HG02642 (cell line): Measurements from ENCODE around the gene AFF1.
A peak's percentile ranks its signal among the peaks of the same experiment; 100 is the strongest.
"Not testable (repeated sequence)": the region's sequence is repeated elsewhere in the genome, so short reads cannot be mapped to it uniquely, and the experiment has no call there.

ENCODE experiments used
- ATAC-seq: cut with Tn5 transposase; IDR thresholded peaks from one replicate; pipeline ENCODE4 v1.9.1; 2021; ENCODE audit warnings: mild to moderate bottlenecking; ENCODE audit not compliant: unreplicated experiment, poor library complexity

AFF1 gene

DNA sequence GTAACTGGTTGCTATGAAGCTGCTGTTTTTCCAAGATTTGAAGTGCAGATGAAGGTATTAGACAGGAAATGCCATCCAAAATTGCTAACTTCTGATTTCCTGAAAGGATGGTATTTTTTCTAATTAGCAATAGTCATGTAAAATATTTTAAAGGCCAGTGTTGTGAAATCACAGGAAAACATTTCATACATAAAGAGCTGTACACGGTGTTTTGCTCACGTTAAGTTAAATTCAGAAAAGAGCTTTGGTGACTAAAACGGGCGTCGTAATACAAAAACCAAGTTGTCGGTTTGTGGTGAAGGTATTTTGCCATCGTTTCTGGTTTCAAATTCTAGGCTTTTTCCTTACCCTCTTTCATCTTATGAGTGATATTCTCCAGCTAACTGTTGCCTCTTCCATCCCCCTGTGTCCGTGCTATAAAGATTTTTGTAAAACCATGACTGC is 39.8 kb downstream of the AFF1 start:
- ATAC-seq: no peak

DNA sequence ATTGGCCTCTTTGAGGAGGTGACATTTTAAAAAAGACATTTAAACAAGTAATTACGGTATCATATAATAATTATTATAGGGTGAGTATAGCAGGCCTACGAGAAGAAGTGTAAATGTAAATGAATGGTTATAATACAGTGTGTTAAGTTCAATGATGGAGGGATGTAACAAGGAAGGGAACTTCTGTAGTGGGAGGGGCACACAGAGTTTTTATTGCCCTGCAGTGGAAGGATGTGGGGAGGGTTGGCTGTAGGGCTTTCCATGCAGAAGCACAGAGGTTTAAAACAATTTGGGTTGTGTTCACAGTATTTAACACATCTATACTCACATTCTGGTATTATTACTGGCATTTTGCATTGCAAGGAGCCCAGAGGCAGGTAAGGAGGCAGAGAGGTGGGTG is 41.1 kb downstream of the AFF1 start:
- no peak for ATAC-seq

GRCh38 chr4:86976801-86977485 is 42.1 kb downstream of the AFF1 start:
- ATAC-seq: no peak

GRCh38 chr4:86977621-86978184 is 42.9 kb downstream of the AFF1 start:
- ATAC-seq: peak; percentile 80

GRCh38 chr4:86978709-86979108 is 43.9 kb downstream of the AFF1 start:
- ATAC-seq: no peak

DNA sequence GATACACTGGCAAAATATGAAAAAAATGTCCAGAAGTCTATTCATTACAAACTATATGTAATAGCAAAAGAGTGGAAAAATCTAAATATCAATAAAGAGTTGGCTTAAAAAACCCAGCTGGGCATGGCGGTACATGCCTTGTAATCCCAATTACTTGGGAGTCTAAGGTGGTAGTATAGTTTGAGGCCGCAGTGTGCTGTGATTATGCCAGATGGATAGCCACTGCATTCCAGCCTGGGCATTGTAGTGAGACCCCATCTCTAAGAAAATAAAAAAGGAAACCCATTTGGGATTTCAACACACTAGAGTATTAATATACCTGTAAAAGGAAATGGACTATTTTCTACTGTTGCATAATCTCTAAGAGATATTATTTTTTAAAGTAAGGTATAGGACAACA is 45.4 kb downstream of the AFF1 start:
- ATAC-seq: no peak

DNA sequence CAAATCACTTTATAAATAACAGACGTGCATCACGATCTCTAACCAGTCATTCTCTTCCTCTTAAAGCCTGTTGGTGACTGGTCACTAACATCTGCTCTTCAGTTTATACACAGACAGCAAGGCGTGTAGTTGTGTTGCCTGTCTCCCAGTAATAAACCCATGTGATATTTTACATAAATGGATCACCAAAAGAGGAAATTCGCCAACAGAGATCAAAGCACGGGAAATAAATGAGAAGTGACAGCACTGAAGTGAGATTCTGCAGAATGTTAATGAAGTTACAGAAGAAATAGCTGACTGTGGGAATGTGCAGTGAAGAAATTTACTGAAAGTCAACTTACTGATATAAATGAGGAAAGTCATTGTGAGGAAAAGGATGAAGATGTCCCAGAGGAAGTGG is 47.0 kb downstream of the AFF1 start:
- ATAC-seq: no peak

GRCh38 chr4:86985852-86986251 is 51.0 kb downstream of the AFF1 start:
- ATAC-seq: not testable (repeated sequence)

- ATAC-seq: not testable (repeated sequence)
Observed at GRCh38 chr4:86989658-86990057, 54.8 kb downstream of the AFF1 start.

DNA sequence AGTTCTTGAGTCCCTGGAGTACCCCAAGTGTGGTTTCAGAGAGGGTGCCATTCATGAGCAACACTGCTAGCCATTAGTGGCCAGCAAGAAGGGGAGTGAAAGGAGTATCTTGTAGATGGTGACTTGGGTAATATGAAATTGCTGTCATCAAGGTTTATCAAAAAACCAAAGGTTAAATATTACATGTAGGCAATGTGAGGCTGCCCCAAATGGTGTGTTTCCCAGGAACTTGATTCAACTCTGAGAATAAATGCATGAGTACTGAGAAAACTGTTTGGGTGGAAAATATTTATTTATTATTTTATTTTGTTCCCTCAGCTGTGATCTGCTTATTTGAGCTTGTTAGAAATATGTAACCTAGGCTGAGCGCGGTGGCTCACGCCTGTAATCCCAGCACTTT is 55.7 kb downstream of the AFF1 start:
- no peak for ATAC-seq

DNA sequence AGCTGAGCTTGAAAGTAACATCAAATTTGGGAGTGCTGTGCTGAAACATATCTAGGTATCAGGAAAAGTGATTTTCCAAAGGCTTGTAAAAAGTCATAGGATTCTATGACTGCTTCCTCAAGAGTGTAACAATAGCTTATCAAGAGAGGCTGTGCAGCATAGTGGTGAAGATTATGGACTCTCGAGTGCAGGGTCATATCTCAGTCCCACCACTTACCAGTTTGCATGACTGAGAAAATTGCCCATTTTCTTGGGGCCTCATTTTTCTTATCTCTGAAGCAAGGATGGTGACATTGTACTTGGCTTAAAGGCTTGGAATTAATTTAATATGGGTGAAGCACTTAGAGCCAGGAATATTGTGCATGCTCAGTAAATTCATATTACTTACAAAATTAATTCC is 57.2 kb downstream of the AFF1 start:
- ATAC-seq: no peak

- ATAC-seq: no peak
Observed at GRCh38 chr4:86993909-86994681, 59.3 kb downstream of the AFF1 start.

GRCh38 chr4:86994686-86995085 is 59.9 kb downstream of the AFF1 start:
- no peak for ATAC-seq

- ATAC-seq: not testable (repeated sequence)
Observed at GRCh38 chr4:86996510-86996909, 61.7 kb downstream of the AFF1 start.

GRCh38 chr4:86999136-86999643 is 64.4 kb downstream of the AFF1 start:
- no peak for ATAC-seq

GRCh38 chr4:87002682-87003043 is 67.9 kb downstream of the AFF1 start:
- ATAC-seq: no peak

DNA sequence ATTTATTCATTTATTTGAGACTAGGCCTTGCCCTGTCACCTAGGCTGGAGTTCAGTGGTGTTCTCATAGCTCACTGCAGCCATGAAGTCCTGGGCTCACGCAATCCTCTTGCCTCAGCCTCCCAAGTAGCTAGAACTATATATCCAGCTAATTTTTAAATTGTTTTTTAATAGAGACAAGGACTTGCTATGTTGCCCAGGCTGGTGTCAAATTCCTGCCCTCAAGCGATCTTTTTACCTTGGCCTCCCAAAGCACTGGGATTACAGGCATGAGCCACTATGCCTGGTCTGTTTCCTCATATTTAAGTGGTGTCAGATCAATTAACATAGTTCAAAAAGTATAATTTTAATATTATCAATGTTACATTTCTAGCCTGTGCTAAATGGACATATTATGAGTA is 68.5 kb downstream of the AFF1 start:
- no peak for ATAC-seq

GRCh38 chr4:87005369-87005689 is 70.5 kb downstream of the AFF1 start:
- ATAC-seq: no peak

GRCh38 chr4:87005690-87006425 is 71.0 kb downstream of the AFF1 start:
- ATAC-seq: peak; percentile 0

GRCh38 chr4:87006426-87006675 is 71.5 kb downstream of the AFF1 start:
- ATAC-seq: no peak
